H1 (cell line): ENCODE results near the gene CACNA1D. TPM values are rescaled to one million over a fixed set of nuclear protein-coding genes. Genes with fewer than 3 reads are reported as not detected.

Experiments used
- CTCF ChIA-PET: fragments of 300-600 bp; sonication (Branson Sonifier 250); formaldehyde crosslinking; loops from one replicate; lab custom pipeline; 2021; ENCODE audit not compliant: partially characterized antibody; lab: Charles Lee
- POLR2A ChIA-PET: fragments of 300-600 bp; sonication (Branson Sonifier 250); formaldehyde crosslinking; loops from one replicate; lab custom pipeline; 2021; ENCODE audit warnings: inconsistent platforms; ENCODE audit not compliant: partially characterized antibody; lab: Charles Lee
- DNase-seq, 2 experiments: peaks; one replicate each; pipeline versions ENCODE4 v3.0.0 to v3.0.0-alpha.2; 2010 to 2022; ENCODE audit warnings: low spot score in 2 of 2, low read depth in 1 of 2, mixed read lengths in 1 of 2
- FAIRE-seq: peaks from 2 replicates; lab custom pipeline; 2011; peaks lifted over from hg19 to GRCh38; lab: Jason Lieb, UNC
- H2AFZ ChIP-seq: 2 replicates; pipeline ENCODE4 v1.8.1; 2012; ENCODE audit warnings: low read length, inconsistent platforms
- H2AK5ac ChIP-seq: 2 replicates; pipeline ENCODE4 v1.6.1; 2013; ENCODE audit warnings: low read depth, low read length
- H2BK120ac ChIP-seq: replicated peaks from 2 replicates; pipeline ENCODE3; 2013; ENCODE audit warnings: low read depth, low read length, inconsistent platforms
- H2BK12ac ChIP-seq: 2 replicates; pipeline ENCODE4 v1.6.1; 2013; ENCODE audit warnings: low read depth, low read length
- H2BK15ac ChIP-seq: 2 replicates; pipeline ENCODE4 v1.6.1; 2013; ENCODE audit warnings: low read length
- H2BK20ac ChIP-seq: 2 replicates; pipeline ENCODE4 v1.6.1; 2013; ENCODE audit warnings: low read length
- H2BK5ac ChIP-seq: 2 replicates; pipeline ENCODE4 v1.6.1; 2013; ENCODE audit warnings: low read depth, low read length
- H3K14ac ChIP-seq: 2 replicates; pipeline ENCODE4 v1.6.1; 2013; ENCODE audit warnings: inconsistent platforms; ENCODE audit not compliant: insufficient read length
- H3K18ac ChIP-seq: 2 replicates; pipeline ENCODE4 v1.6.1; 2013; ENCODE audit warnings: low read length; ENCODE audit errors: extremely low read depth
- H3K23ac ChIP-seq: 2 replicates; pipeline ENCODE4 v1.6.1; 2013; ENCODE audit warnings: inconsistent platforms; ENCODE audit not compliant: insufficient read length
- H3K23me2 ChIP-seq: 2 replicates; pipeline ENCODE4 v1.6.1; 2013; ENCODE audit warnings: low read depth, low read length
- H3K27ac ChIP-seq: 2 replicates; pipeline ENCODE4 v1.6.1; 2011; ENCODE audit warnings: low read depth, low read length, inconsistent platforms
- H3K27me3 ChIP-seq, 4 experiments: replicated peaks in 1 of 4; 1 replicate in 1 of 4; 2 replicates in 3 of 4; pipeline versions ENCODE4 v1.6.1 to v1.8.1; 2011 to 2013; ENCODE audit warnings: low read length in 3 of 4, mild to moderate bottlenecking in 3 of 4, inconsistent platforms in 2 of 4, mixed read lengths in 2 of 4, moderate library complexity in 1 of 4; ENCODE audit not compliant: control insufficient read depth in 3 of 4, insufficient read depth in 3 of 4; ENCODE audit errors: extremely low read depth in 1 of 4
- H3K36me3 ChIP-seq, 4 experiments: 2 replicates each; pipeline versions ENCODE4 v1.6.1 to v1.8.1; 2011 to 2013; ENCODE audit warnings: mild to moderate bottlenecking in 4 of 4, low read length in 3 of 4, moderate library complexity in 2 of 4, control low read depth in 1 of 4, inconsistent platforms in 1 of 4; ENCODE audit not compliant: insufficient read depth in 4 of 4, control insufficient read depth in 2 of 4
- H3K4ac ChIP-seq: replicated peaks from 2 replicates; pipeline ENCODE3; 2013; ENCODE audit warnings: low read length, low read depth, mixed read lengths, inconsistent platforms; ENCODE audit not compliant: insufficient read length
- H3K4me1 ChIP-seq, 4 experiments: replicated peaks in 1 of 4; 1 replicate in 1 of 4; 2 replicates in 3 of 4; pipeline versions ENCODE4 v1.6.1 to v1.8.1; 2011 to 2013; ENCODE audit warnings: low read length in 3 of 4, inconsistent platforms in 2 of 4, mixed read lengths in 1 of 4; ENCODE audit not compliant: insufficient read depth in 4 of 4, control insufficient read depth in 3 of 4
- H3K4me2 ChIP-seq, 2 experiments: 2 replicates each; pipeline versions ENCODE4 v1.6.1 to v1.8.1; 2011 to 2013; ENCODE audit warnings: low read depth in 2 of 2, low read length in 2 of 2, control low read depth in 1 of 2, inconsistent platforms in 1 of 2, mild to moderate bottlenecking in 1 of 2; ENCODE audit not compliant: insufficient read depth in 1 of 2
- H3K4me3 ChIP-seq, 4 experiments: fragments of 200-600, 300-600 bp in 1 of 4; sonication (generic), shearing (Covaris generic), sonication (Bioruptor Twin) in 1 of 4; 2 replicates each; pipeline versions ENCODE4 v1.5.1 to v1.8.1; 2011 to 2016; ENCODE audit warnings: low read length in 4 of 4, low read depth in 3 of 4, control low read depth in 2 of 4, inconsistent platforms in 2 of 4, mild to moderate bottlenecking in 2 of 4, mixed read lengths in 1 of 4, moderate library complexity in 1 of 4; ENCODE audit not compliant: insufficient read depth in 2 of 4; ENCODE audit errors: extremely low read depth in 1 of 4
- H3K56ac ChIP-seq: replicated peaks from 2 replicates; pipeline ENCODE3; 2013; ENCODE audit warnings: low read depth, mild to moderate bottlenecking, mixed read lengths, low read length, inconsistent platforms; ENCODE audit not compliant: insufficient read length
- H3K79me1 ChIP-seq: 2 replicates; pipeline ENCODE4 v1.6.1; 2013; ENCODE audit warnings: low read depth, low read length, control low read depth
- H3K79me2 ChIP-seq, 2 experiments: 2 replicates each; pipeline versions ENCODE4 v1.6.1 to v1.8.1; 2012 to 2013; ENCODE audit warnings: low read length in 2 of 2, mild to moderate bottlenecking in 2 of 2, inconsistent platforms in 1 of 2; ENCODE audit not compliant: insufficient read depth in 2 of 2, control insufficient read depth in 1 of 2
- H3K9ac ChIP-seq, 4 experiments: replicated peaks in 1 of 4; 1 replicate in 1 of 4; 2 replicates in 3 of 4; pipeline versions ENCODE4 v1.6.1 to v1.8.1; 2011 to 2013; ENCODE audit warnings: low read depth in 3 of 4, low read length in 3 of 4, control low read depth in 2 of 4, mild to moderate bottlenecking in 2 of 4, moderate library complexity in 2 of 4, inconsistent platforms in 1 of 4; ENCODE audit errors: extremely low read depth in 1 of 4
- H3K9me3 ChIP-seq, 2 experiments: 2 replicates each; pipeline versions ENCODE4 v1.6.1 to v1.8.1; 2012 to 2013; ENCODE audit warnings: mild to moderate bottlenecking in 2 of 2, moderate library complexity in 2 of 2, control low read depth in 1 of 2, inconsistent platforms in 1 of 2, low read depth in 1 of 2, low read length in 1 of 2, mixed read lengths in 1 of 2; ENCODE audit not compliant: insufficient read depth in 2 of 2
- H4K20me1 ChIP-seq, 2 experiments: replicated peaks in 1 of 2; 2 replicates each; pipeline versions ENCODE3 to v1.8.1; 2011 to 2013; ENCODE audit warnings: inconsistent platforms in 2 of 2, low read length in 2 of 2, mild to moderate bottlenecking in 1 of 2; ENCODE audit not compliant: insufficient read depth in 2 of 2, control insufficient read depth in 1 of 2
- H4K5ac ChIP-seq: 2 replicates; pipeline ENCODE4 v1.6.1; 2013; ENCODE audit warnings: low read length, low read depth, mixed read lengths, inconsistent platforms; ENCODE audit not compliant: insufficient read length
- H4K8ac ChIP-seq: 2 replicates; pipeline ENCODE4 v1.8.0; 2013; ENCODE audit warnings: mild to moderate bottlenecking, moderate library complexity, low read length, inconsistent platforms; ENCODE audit not compliant: insufficient read depth; ENCODE audit errors: extremely low read depth
- H4K91ac ChIP-seq: replicated peaks from 2 replicates; pipeline ENCODE3; 2013; ENCODE audit warnings: low read length, mixed read lengths, inconsistent platforms; ENCODE audit not compliant: insufficient read length
- POLR2A ChIP-seq, 2 experiments: IDR thresholded peaks; 1 replicate in 1 of 2; 2 replicates in 1 of 2; pipeline ENCODE4 v1.6.1; 2011; ENCODE audit warnings: low read depth in 2 of 2, low read length in 2 of 2, mild to moderate bottlenecking in 2 of 2; ENCODE audit errors: control extremely low read depth in 1 of 2
- SUZ12 ChIP-seq: fragments of 200-600 bp; sonication (generic); IDR thresholded peaks from 2 replicates; pipeline ENCODE4 v1.6.1; 2012; ENCODE audit warnings: mild to moderate bottlenecking, inconsistent platforms, low read length, moderate library complexity, mixed read lengths
- WGBS, 2 experiments: shearing (Covaris generic) in 1 of 2; methylation state at CpG; one replicate each; pipeline versions ENCODE4 v1.1.6 to v1.1.7; 2013 to 2015; ENCODE audit warnings: low lambda C conversion rate in 2 of 2, mixed read lengths in 2 of 2, inconsistent platforms in 1 of 2, low coverage in 1 of 2, missing lambda C conversion rate in 1 of 2; ENCODE audit not compliant: insufficient replicate concordance in 2 of 2, insufficient coverage in 1 of 2, insufficient read length in 1 of 2; ENCODE audit errors: extremely low coverage in 1 of 2, missing lambda C conversion rate in 1 of 2; 5-methylcytosine and 5-hydroxymethylcytosine counted together
- polyA plus RNA-seq, 7 experiments: library from polyadenylated mRNA; depleted of rRNA in 3 of 7; stranded (reverse) in 5 of 7; unstranded in 2 of 7; fragments of >200 nt in 5 of 7; fragments of 200-250 nt in 2 of 7; gene quantifications; 1 replicate in 5 of 7; 2 replicates in 1 of 7; 4 replicates in 1 of 7; pipeline versions ENCODE4 v1.2.1 to v1.2.3, GENCODE V29; 2011 to 2013; ENCODE audit warnings: missing spikeins in 2 of 7, mixed read lengths in 2 of 7
- total RNA-seq: library from RNA; stranded (reverse); fragmentation: NEBNext Ultra II Directional; extraction: Animal tissue kit (Norgen Biotek cat#: 25700); gene quantifications from 2 replicates; pipeline ENCODE4 v1.2.1, GENCODE V29; 2021

Gene CACNA1D
- total and polyA plus RNA-seq, 2 of the 8 experiments (the other 6 are each of a cell fraction or from before 2014, with no cell fraction given) = 2.0 to 2.9 TPM

- Histone ChIP-seq H2BK120ac (no peak overlapping the region), H3K9ac (no peak overlapping the region), H2BK15ac (no peak overlapping the region), H2AK5ac (no peak overlapping the region), H3K14ac (no peak overlapping the region), H3K23ac (no peak overlapping the region), H3K4me1 (no peaks in the 10 kb centered on the region), H4K20me1 (no peaks in the 10 kb centered on the region), H4K91ac (no peak overlapping the region)
- TF ChIP-seq POLR2A (IDR thresholded peaks at IDR 0.05; ENCODE audit: control extremely low read depth in 1 of 2, low read depth in 2 of 2, low read length in 2 of 2) (no peak), SUZ12 (no peak)
- TF ChIP-seq, all 59 proteins: peak for 0
- no peaks in the 10 kb centered on the region for H3K36me3 ChIP-seq
- no peak overlapping the region for H2BK5ac ChIP-seq
- H3K27ac ChIP-seq = no peak overlapping the region
- H2BK20ac ChIP-seq = no peak overlapping the region
- no peak overlapping the region for H3K4me2 ChIP-seq
- FAIRE-seq (no peak), DNase-seq (no peak)
- no peak overlapping the region for H3K56ac ChIP-seq
- no peaks in the 10 kb centered on the region for H3K23me2 ChIP-seq
- POLR2A ChIA-PET = interaction anchor here (0.7 kb wide), 1 partner anchor 339 kb away, joined by 4 read pairs; no protein-coding TSS in a partner anchor
- no peak overlapping the region for H3K18ac ChIP-seq
- H3K4ac ChIP-seq = no peak overlapping the region
- H4K5ac ChIP-seq = no peak overlapping the region
- H2BK12ac ChIP-seq = no peak overlapping the region
- CTCF ChIA-PET = interaction anchor here (0.7 to 3.2 kb wide), 8 partner anchors 9 to 349 kb away, joined by 3 to 15 read pairs (median 6); no protein-coding TSS in a partner anchor
- no peaks in the 10 kb centered on the region for H3K79me1 ChIP-seq
- H3K4me3 ChIP-seq = no peak overlapping the region
- no peaks in the 10 kb centered on the region for H3K79me2 ChIP-seq
- no peaks in the 10 kb centered on the region for H3K27me3 ChIP-seq
- no peak overlapping the region for H2AFZ ChIP-seq
- 86% methylated on average over 2 of the region's 2 CpGs; no CpG with 5 or more reads in 1 of the 2 experiments for WGBS, 2 experiments
- no peak overlapping the region for H4K8ac ChIP-seq
- H3K9me3 ChIP-seq = no peaks in the 10 kb centered on the region
Observed at GRCh38 chr3:53724566-53724965, 230.2 kb downstream of the CACNA1D start.
